ENCODE data around the gene PCDHGB3. TPM values are rescaled to one million over a fixed set of nuclear protein-coding genes. Genes with fewer than 3 reads are reported as not detected.
"Not testable (repeated sequence)": the region's sequence is repeated elsewhere in the genome, so short reads cannot be mapped to it uniquely, and the experiment has no call there.

The PCDHGB3 gene
- total RNA-seq, 1 donor from 2014 or later, result 5.5 TPM

GRCh38 chr5:141389153-141390042 lies 19.4 kb downstream of the PCDHGB3 start:
- DNase-seq (ENCODE audit: extremely low read depth, low read depth, low spot score), result no peak

- no peak for DNase-seq (ENCODE audit: extremely low read depth, low read depth, low spot score)
Observed at GRCh38 chr5:141392429-141393198, 22.6 kb downstream of the PCDHGB3 start, which contains the start of gene PCDHGA8. Gene PCDHGA8, plus strand, starts transcription at chr5:141392633. Its CDS starts 181 bp downstream, at chr5:141392814.

GRCh38 chr5:141393267-141393666 lies 23.2 kb downstream of the PCDHGB3 start:
- no peak for DNase-seq (ENCODE audit: extremely low read depth, low read depth, low spot score)

- DNase-seq (ENCODE audit: extremely low read depth, low read depth, low spot score), result not testable (repeated sequence)
Observed at GRCh38 chr5:141394401-141395187, 24.6 kb downstream of the PCDHGB3 start.

GRCh38 chr5:141397756-141398551 lies 27.9 kb downstream of the PCDHGB3 start, which contains the start of gene PCDHGB5:
Gene PCDHGB5, plus strand, starts transcription at chr5:141397947. Its CDS starts 181 bp downstream, at chr5:141398128.
- not testable (repeated sequence) for DNase-seq (ENCODE audit: extremely low read depth, low read depth, low spot score)

GRCh38 chr5:141398608-141399007 lies 28.6 kb downstream of the PCDHGB3 start:
- no peak for DNase-seq (ENCODE audit: extremely low read depth, low read depth, low spot score)

- no peak for DNase-seq (ENCODE audit: extremely low read depth, low read depth, low spot score)
Observed at GRCh38 chr5:141399555-141400258, 29.7 kb downstream of the PCDHGB3 start.

- no peak for DNase-seq (ENCODE audit: extremely low read depth, low read depth, low spot score)
Observed at GRCh38 chr5:141402553-141403243, 32.7 kb downstream of the PCDHGB3 start, which contains the start of gene PCDHGA9. Gene PCDHGA9, plus strand, starts transcription at chr5:141402778. Its CDS starts 175 bp downstream, at chr5:141402953.

- DNase-seq (ENCODE audit: extremely low read depth, low read depth, low spot score), result no peak
Observed at GRCh38 chr5:141403387-141403786, 33.3 kb downstream of the PCDHGB3 start.

GRCh38 chr5:141407790-141408505 lies 37.9 kb downstream of the PCDHGB3 start, which contains the start of gene PCDHGB6:
Gene PCDHGB6, plus strand, starts transcription at chr5:141408021. Its CDS starts 182 bp downstream, at chr5:141408203.
- not testable (repeated sequence) for DNase-seq (ENCODE audit: extremely low read depth, low read depth, low spot score)

GRCh38 chr5:141409598-141410306 lies 39.7 kb downstream of the PCDHGB3 start:
- DNase-seq (ENCODE audit: extremely low read depth, low read depth, low spot score), result no peak

GRCh38 chr5:141411575-141411974 lies 41.5 kb downstream of the PCDHGB3 start:
- no peak for DNase-seq (ENCODE audit: extremely low read depth, low read depth, low spot score)

- DNase-seq (ENCODE audit: extremely low read depth, low read depth, low spot score), result no peak
Observed at GRCh38 chr5:141412854-141413539, 43.0 kb downstream of the PCDHGB3 start, which contains the start of gene PCDHGA10. Gene PCDHGA10, plus strand, starts transcription at chr5:141412987. Its CDS starts 189 bp downstream, at chr5:141413176.

GRCh38 chr5:141413540-141414069 lies 43.6 kb downstream of the PCDHGB3 start:
- DNase-seq (ENCODE audit: extremely low read depth, low read depth, low spot score), result no peak

- DNase-seq (ENCODE audit: extremely low read depth, low read depth, low spot score), result not testable (repeated sequence)
Observed at GRCh38 chr5:141414548-141415274, 44.7 kb downstream of the PCDHGB3 start.

All from glomerular endothelial cell (primary cell).